Measurements from ENCODE around the gene LGALS8. TPM values are rescaled to one million over a fixed set of nuclear protein-coding genes. Genes with fewer than 3 reads are reported as not detected.
A peak's percentile ranks its signal among the peaks of the same experiment; 100 is the strongest.

LGALS8 gene
- total RNA-seq, 6 experiments from 2014 or later, result 27.4 to 37.5 (median 35.0) TPM

- peaks cover 5% of the 10 kb centered on the region for H3K27me3 Mint-ChIP-seq (ENCODE audit: insufficient read depth)
- H3K9me3 Mint-ChIP-seq, result no peaks in the 10 kb centered on the region
- peak overlapping the region; percentile 93 for H3K27ac Mint-ChIP-seq
- peaks cover 26% of the 10 kb centered on the region for H3K4me1 Mint-ChIP-seq (ENCODE audit: low read depth)
- peak overlapping the region; percentile 99 for H3K4me3 Mint-ChIP-seq
- no peak for DNase-seq
- no peak for TF ChIP-seq CTCF (IDR thresholded peaks at IDR 0.05)
- H3K36me3 Mint-ChIP-seq (ENCODE audit: low read depth), result no peaks in the 10 kb centered on the region; the same call in 1 of the 2 replicates
Measured at GRCh38 chr1:236522937-236523703, 662 bp upstream of the LGALS8 start.

GRCh38 chr1:236524142-236524894 lies 536 bp downstream of the LGALS8 start:
- Mint-ChIP-seq H3K27me3 (ENCODE audit: insufficient read depth) (peaks cover 5% of the 10 kb centered on the region), H3K27ac (peak overlapping the region; percentile 93), H3K4me1 (ENCODE audit: low read depth) (peaks cover 20% of the 10 kb centered on the region), H3K9me3 (no peaks in the 10 kb centered on the region), H3K36me3 (ENCODE audit: low read depth) (no peaks in the 10 kb centered on the region; the same call in 1 of the 2 replicates), H3K4me3 (peak overlapping the region; percentile 99)
- no peak for TF ChIP-seq CTCF (IDR thresholded peaks at IDR 0.05)
- DNase-seq, result peak; percentile 72

GRCh38 chr1:236524895-236525184 lies 1.1 kb downstream of the LGALS8 start:
- peaks cover 5% of the 10 kb centered on the region for H3K27me3 Mint-ChIP-seq (ENCODE audit: insufficient read depth)
- no peaks in the 10 kb centered on the region for H3K9me3 Mint-ChIP-seq

GRCh38 chr1:236526079-236526478 lies 2.3 kb downstream of the LGALS8 start:
- no peak overlapping the region for H3K4me3 Mint-ChIP-seq
- H3K4me1 Mint-ChIP-seq (ENCODE audit: low read depth), result peaks cover 20% of the 10 kb centered on the region
- no peaks in the 10 kb centered on the region; the same call in 1 of the 2 replicates for H3K36me3 Mint-ChIP-seq (ENCODE audit: low read depth)
- H3K27ac Mint-ChIP-seq, result no peak overlapping the region
- no peak for TF ChIP-seq CTCF (IDR thresholded peaks at IDR 0.05)
- no peaks in the 10 kb centered on the region for H3K9me3 Mint-ChIP-seq
- no peak for DNase-seq
- H3K27me3 Mint-ChIP-seq (ENCODE audit: insufficient read depth), result peaks cover 5% of the 10 kb centered on the region

More at GRCh38 chr1:236524895-236525184, 1.1 kb downstream of the LGALS8 start:
- Mint-ChIP-seq H3K27ac (peak overlapping the region; percentile 93), H3K4me1 (ENCODE audit: low read depth) (peaks cover 20% of the 10 kb centered on the region), H3K4me3 (peak overlapping the region; percentile 99), H3K36me3 (ENCODE audit: low read depth) (no peaks in the 10 kb centered on the region; the same call in 1 of the 2 replicates)
- DNase-seq, result no peak
- no peak for TF ChIP-seq CTCF (IDR thresholded peaks at IDR 0.05)

GRCh38 chr1:236530286-236530685 lies 6.5 kb downstream of the LGALS8 start:
- Mint-ChIP-seq H3K9me3 (no peaks in the 10 kb centered on the region), H3K4me3 (no peak overlapping the region), H3K27ac (no peak overlapping the region), H3K36me3 (ENCODE audit: low read depth) (no peaks in the 10 kb centered on the region; the same call in 1 of the 2 replicates), H3K27me3 (ENCODE audit: insufficient read depth) (no peaks in the 10 kb centered on the region), H3K4me1 (ENCODE audit: low read depth) (peaks cover 22% of the 10 kb centered on the region)
- no peak for DNase-seq
- no peak for TF ChIP-seq CTCF (IDR thresholded peaks at IDR 0.05)

All from HFFc6 (cell line).